Stimulated activated CD8-positive, alpha-beta memory T cell treated with anti-CD3 and anti-CD28 coated beads, Interleukin-4, amount 100 ng/mL, for 24 hours (primary cell): ENCODE measurements around the gene SEMA6C.
"Not testable (repeated sequence)": the region's sequence is repeated elsewhere in the genome, so short reads cannot be mapped to it uniquely, and the experiment has no call there.

Experiments
- DNase-seq: peaks from one replicate; pipeline ENCODE4 v3.0.0-alpha.2; 2020; ENCODE audit warnings: low read depth

The SEMA6C gene, protein sequence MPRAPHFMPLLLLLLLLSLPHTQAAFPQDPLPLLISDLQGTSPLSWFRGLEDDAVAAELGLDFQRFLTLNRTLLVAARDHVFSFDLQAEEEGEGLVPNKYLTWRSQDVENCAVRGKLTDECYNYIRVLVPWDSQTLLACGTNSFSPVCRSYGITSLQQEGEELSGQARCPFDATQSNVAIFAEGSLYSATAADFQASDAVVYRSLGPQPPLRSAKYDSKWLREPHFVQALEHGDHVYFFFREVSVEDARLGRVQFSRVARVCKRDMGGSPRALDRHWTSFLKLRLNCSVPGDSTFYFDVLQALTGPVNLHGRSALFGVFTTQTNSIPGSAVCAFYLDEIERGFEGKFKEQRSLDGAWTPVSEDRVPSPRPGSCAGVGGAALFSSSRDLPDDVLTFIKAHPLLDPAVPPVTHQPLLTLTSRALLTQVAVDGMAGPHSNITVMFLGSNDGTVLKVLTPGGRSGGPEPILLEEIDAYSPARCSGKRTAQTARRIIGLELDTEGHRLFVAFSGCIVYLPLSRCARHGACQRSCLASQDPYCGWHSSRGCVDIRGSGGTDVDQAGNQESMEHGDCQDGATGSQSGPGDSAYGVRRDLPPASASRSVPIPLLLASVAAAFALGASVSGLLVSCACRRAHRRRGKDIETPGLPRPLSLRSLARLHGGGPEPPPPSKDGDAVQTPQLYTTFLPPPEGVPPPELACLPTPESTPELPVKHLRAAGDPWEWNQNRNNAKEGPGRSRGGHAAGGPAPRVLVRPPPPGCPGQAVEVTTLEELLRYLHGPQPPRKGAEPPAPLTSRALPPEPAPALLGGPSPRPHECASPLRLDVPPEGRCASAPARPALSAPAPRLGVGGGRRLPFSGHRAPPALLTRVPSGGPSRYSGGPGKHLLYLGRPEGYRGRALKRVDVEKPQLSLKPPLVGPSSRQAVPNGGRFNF

DNA sequence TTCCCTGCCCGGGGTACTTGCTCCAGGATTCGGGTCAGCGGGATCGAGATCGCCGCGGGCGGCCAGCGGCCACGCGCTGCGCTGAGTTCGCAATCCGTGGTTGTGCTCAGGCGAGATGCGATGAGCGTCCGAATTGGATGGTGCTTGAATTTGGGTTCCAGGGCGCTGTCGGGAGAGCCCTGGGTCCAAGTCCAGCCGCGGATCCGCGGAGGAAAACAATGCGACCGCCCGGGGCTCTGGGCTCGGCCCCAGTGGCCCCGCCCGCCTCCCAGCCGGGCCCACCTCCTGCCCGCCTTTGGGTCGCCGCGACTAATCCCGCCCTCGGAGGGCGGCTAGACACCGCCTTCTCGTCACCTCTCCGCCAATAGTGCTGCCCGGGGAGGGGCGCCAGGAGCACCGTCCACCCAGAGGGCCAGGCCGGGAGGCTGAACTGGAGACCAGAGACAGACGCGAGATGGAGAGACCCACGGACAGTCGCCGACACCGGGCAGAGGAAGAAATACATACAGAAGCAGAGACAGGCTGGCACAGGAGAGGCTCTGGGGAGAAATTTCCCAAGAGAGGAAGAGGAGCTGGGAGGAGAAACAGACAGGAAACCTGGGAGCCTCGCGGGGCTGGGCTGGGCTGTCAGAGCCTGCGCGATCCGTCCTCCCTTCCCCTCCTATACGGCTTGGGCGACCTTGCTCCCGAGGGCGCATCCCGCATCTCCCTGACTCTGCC lies at the start of gene SEMA6C:
Gene SEMA6C (minus strand): TSS at position 220 of the 720 bp plus-strand sequence. CDS start 4,010 bp downstream, outside the sequence.
- peak; percentile 85 for DNase-seq

DNA sequence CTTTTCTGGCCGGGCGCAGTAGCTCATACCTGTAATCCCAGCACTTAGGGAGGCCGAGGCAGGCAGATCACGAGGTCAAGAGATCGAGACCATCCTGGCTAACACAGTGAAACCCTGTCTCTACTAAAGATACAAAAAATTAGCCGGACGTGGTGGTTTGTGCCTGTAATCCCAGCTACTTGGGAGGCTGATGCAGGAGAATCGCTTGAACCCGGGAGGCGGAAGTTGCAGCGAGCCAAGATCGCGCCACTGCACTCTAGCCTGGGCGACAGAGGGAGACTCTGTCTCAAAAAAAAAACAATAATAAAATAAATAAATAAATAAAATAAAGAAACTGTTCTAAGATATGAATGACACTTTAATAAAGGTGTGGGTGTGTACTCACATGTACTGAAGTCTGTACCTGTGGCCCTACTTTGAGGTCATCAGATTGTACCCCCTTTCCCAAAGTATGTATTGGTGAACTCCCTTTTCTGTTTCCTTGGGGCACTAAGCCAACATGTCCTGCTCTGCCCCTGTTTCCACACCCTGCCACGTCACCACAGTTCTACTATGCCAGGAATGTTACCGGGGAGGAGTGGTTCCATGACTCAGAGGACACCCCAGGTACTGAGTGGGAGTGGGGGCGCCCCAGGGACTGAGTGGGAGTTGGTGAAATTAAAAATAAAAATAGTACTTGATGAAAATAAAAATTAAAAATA lies 48.6 kb upstream of the SEMA6C start:
- DNase-seq = not testable (repeated sequence)

DNA sequence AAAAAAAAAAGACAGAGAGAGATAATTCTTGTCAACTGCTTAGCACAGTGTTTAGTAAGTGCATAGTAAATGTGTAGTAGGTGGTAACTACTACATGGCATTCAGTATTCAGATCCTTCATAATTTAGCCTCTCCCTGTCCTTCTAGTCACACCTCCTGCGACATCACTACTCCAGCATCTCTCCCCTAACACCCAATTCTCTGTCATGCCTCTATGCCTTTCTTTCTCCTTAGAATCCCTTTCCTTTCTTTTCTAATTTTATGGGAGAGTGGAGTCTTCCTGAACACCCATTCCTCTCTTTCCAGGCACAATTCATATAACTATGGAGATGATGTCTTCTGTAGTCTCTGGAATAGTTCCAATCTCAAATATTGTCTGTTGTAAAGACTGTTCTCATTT lies 47.4 kb upstream of the SEMA6C start:
- no peak for DNase-seq

DNA sequence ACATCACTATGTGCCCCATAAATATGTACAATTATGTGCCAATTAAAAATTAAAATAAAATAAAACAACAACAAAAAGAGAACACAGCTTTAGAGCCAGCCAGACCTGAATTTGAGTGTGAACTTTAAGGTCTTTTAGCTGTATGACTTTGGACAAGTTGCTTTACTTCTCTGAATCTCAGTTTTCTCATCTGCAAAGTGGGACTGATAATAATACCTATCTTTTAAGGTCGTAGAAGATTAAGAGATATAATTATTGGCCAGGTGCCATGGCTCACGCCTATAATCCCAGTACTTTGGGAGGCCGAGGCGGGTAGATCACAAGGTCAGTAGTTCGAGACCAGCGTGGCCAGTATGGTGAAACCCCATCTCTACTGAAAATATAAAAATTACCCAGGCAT lies 46.9 kb upstream of the SEMA6C start:
- no peak for DNase-seq

DNA sequence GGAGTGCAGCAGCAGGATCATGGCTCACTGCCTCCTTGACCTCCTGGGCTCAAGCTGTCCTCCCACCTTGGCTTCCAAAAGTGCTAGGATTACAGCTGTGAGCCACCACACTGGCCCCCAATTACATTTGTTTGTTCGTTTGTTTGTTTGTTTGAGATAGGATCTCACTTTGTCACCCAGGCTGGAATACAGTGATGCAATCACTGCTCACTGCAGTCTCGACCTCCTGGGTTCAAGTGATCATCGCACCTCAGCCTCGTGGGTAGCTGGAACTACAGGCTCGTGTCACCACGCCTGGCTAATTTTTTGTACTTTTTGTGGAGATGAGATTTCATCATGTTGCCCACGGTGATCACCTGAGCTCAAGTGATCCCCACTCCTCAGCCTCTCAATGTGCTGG lies 45.6 kb upstream of the SEMA6C start:
- DNase-seq = no peak

DNA sequence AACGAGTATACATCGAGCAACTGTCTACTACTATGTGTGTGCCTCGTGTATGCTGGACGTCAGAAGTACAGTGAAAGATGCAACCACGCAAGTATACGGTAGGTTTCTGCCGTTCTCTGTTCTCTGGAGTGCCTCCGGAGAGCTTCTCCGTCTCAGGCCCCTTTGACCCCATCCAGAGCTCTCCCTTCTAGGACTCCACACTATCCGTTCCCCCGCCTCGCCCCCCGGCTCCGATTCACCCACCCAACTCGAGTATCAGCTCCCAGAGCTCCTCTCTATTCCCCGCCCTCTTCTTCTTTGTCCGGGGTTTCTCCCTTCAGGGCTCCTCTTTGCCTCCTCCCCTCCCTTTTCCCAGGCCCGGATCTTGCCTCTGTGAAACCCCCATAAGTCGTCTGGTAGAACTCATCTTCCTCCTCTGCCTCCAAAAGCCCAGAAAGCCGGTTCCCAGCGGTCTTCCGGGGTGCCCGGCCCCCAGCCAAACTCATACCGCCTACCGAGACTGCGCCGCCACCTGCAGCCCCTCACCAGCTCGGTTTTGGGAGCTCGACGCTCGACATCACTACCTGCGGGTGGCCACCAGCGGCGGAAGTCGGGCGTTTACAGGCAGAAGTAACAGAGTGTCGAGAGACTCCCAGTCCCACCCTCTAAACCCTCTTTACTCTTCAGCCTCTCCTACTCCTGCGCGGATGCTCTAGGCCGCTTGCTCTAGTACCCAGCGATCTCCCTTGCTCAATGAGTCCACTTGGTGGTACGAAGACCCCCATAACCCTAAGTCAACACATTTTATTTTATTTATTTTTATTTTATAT lies 43.4 kb upstream of the SEMA6C start, which contains the start of gene VPS72:
Gene VPS72 (minus strand): TSS at position 561 of the 809 bp plus-strand sequence. CDS start 76 bp downstream, at position 485.
- DNase-seq = peak; percentile 79

DNA sequence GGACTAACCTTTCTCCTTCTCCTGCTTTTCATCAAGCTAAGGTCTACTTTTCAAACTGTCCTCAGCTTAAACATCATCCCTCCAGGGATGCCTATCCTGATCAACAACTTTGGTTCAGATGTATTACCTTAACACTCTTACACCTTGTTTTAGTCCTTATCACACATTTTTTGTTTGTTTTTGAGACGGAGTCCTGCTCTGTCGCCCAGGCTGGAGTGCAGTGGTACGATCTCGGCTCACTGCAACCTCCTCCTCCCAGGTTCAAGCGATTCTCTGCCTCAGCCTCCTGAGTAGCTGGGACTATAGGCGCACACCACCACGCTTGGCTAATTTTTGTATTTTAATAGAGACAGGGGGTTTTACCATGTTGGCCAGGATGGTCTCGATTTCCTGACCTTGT lies 42.2 kb upstream of the SEMA6C start:
- not testable (repeated sequence) for DNase-seq

DNA sequence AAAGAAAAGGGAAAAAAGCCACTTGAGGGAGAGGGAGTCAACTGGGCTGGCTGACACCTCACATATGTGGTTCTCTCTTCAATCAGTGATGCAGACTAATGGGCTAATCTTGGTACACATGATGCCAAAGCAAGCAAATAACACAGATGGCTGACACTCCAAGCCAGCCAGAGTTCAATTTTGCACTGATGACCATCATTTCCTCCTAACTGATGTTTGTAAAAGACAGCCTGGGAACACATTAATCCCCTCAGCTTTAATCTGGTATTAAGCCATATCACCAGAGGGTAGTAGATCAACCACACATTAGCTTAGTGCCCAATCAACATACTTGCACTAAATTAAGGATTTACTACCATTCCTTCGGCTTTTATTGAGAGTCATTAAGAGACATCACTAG lies 40.8 kb upstream of the SEMA6C start:
- no peak for DNase-seq

DNA sequence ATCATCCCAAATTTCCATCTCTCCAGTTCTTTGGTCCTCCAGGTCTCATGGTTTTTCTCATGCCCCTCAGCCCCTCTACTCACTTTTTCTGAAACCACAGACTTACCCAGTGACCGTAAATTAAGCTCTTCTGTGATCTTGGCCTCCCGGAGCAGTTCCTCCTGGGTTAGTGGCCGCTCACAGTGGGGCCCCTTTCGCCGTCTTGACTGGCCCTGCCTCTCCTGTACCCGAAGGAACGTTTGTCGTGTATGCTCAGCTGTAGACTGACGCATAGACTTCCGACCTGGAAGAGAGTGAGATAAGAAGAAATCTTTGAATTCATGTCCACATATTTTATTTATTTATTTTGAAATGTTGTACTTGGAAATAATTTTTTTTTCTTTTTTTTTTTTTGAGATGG lies 37.8 kb upstream of the SEMA6C start:
- DNase-seq = no peak

DNA sequence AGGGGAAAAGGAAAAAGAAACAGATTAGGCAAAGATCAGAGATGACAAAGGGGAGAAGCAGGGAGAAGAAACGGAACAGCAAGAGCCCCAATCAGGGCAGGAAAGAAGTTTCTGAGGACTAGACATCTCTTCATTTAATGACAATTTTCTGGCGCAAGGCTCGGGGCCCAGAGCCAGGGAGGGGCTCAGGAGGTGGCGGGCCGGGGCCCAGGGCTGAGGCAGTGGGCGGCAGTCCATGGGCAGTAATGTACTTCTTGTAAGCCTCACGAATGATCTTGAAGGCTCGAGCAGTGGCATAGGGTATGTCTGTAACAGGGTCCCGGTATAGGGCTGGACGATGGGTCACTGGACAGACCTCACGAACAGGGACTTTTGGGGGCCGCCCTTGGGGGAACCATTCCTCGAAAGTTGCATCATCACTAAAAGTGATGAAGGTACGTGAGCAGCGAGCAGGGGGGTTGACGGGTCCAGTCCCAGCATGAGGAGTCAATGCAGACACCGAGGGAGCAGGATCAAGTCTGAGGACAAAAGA lies 30.1 kb upstream of the SEMA6C start:
- DNase-seq = no peak

DNA sequence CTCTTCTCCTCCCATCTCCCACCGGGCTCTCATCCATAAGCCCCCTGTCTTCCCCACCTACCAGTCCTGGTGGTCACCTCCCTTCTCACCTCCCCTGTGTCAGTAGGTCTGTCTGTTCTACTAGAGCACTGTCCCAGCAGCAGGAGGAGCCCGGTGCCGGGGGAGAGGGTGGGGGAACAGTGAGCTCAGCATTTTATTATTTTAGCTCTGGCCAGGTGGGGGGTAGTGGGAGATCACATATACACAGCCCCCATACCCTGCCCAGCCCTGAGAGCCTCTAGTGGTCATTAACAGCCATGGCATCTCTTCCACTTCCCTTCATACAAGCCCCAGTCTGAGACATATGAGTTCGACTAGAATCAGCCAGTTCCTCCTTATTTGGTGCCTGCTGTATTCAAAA lies 29.4 kb upstream of the SEMA6C start, which contains the start of gene TMOD4:
Gene TMOD4 (minus strand): TSS at position 119 of the 400 bp plus-strand sequence. CDS start 1,106 bp downstream, outside the sequence.
- DNase-seq = no peak

DNA sequence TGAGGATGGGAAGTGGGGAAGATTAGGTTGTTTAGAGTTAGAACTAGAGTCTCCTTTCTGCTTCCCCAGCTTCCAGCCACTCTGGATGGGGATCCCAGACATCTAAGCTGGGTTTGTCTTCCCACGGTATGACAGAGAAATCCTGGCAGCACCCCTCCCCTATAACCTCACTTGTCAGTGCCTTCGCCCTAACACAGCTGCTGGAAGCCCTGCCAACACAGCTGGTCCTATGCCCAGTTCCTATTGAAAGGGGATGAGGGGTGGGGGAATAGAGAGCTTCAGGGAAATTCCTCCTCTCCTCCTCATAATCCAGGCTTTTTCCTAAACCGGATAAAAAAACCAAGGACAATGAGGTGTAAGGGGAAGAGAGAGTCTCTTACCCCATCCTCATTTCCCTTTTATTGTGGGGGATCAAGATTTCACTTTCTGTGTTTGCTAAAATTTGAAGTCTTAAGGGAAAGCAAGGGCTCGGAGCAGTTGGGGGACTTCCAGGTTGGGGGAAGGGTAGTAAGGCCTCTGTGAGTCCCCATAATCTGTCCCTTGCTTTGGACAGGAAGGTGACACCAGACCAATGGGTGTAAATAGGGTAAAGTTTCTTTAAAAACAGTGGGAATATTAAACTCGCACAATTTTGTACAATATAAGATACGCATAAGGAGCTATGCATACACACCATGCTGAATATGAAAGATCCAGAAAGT lies 28.8 kb upstream of the SEMA6C start:
- no peak for DNase-seq

DNA sequence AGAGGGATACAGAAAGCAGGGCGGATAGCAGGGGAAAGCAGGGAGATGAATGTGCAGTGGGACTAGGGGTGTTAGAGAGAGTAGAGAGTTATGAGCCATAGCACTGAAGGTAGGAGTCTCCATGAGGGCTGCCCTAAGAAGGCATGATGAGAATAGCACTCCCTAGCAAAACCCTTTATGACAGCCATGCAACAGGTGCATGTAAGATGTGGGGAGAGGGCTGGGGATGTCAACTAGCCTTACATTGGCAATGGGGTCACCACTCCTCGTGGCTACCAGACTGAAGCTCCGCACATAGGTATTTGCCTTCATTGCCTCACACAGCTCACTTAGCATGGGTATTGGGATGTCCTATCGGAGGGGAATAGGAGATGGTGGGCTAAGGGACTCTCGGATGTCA lies 24.8 kb upstream of the SEMA6C start:
- DNase-seq = no peak

DNA sequence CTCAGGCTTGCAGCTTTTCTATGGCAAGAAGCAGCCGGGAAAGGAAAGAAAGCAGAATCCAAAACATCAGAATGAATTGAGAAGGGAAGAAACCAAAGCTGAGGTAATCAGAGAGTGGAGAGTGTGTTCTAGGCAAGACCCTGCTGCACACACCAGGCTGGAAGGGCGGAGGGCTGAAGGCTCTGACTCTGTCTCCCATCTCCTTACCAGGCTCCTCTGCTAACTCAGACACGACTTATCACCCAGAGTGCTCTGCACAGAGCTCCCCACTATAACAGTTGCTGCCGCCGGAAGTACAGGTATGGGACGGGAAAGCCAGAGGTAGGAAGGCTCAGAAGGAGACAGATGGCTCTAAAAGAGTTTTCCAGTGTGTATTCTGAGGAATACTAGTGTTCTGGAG lies 20.7 kb upstream of the SEMA6C start:
- no peak for DNase-seq

DNA sequence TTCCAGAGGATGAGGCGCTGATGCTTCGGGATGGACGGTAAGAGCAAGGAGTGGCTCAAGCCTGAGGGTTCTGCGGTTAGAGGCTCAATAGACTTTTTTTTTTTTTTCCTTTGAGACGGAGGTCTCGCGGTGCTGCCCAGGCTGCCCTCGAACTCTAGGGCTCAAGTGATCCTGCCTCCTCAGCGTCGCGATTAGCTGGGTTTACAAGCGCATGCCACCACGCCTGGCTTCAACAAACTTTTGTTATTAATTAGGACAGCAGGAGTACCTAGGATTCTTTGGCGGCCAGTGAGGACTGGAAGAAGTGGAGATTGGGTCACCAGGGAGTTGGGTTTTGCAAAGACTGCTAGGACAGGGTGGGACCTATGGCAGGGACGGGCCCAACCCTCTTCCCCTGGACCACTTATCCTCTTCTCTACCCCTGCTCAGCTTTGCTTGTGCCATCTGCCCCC lies 20.1 kb upstream of the SEMA6C start:
- no peak for DNase-seq

DNA sequence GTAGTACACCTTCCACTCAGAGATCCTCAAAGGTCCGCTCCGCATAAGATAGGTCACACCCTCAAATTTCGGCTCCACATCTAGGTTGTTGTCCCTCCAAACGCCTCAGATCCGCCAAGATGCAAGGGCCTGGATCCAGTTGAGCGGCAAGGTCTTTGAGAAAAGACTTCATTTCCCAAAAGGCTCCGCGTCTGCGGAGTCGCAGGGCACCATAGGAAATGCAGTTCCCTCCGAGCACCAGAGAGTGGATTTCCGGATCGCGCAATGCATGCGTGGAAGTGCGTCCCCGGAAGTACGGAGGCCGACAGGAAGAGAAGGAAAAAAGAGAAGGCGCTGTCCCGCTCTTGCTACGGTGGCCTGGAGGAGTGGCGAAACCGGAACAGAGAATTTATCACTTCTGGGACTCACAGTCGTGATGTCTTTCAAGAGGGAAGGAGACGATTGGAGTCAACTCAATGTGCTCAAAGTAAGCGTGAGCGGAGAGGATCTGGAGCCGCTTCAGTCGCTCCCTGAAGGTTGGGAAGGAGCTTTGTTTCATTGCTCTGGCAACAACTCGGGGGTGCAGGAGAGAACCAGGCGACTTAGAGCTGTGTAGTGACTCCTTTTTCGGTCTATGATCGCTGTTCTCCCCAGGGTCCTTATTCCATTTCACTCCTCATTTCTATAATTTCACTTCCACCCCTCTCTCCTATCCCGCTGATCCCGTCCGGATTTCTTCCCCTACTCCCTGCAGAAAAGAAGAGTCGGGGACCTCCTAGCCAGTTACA lies 19.5 kb upstream of the SEMA6C start, which contains the start of the genes LYSMD1 and SCNM1:
Gene LYSMD1 (minus strand): TSS at position 165 of the 767 bp plus-strand sequence. CDS start 644 bp downstream, outside the sequence.
Gene SCNM1 (plus strand): TSS at position 407 of the 767 bp plus-strand sequence. CDS start 9 bp downstream, at position 416.
- peak; percentile 88 for DNase-seq

DNA sequence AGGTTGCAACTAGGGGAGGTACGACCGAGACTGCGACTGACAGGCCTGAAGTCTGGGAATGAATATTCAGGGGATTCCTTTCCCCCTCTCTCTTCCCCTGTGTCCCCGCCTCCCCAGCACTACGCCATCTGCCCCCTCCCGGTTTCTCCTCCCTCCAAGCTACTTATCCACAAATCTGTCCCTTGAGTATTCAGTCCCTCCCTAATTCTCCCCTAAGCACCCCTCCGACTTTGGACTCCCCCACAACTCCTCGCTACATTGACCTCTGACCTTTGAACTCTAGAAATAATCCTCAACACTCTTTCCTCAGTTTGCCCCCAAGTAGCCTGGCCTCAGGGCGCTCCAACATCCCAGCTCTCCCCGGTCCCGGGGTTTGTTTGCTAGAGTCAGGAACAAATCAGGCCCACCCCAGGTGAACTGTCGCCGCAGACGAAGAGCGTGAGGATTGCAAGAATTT lies 18.9 kb upstream of the SEMA6C start:
- DNase-seq = no peak

DNA sequence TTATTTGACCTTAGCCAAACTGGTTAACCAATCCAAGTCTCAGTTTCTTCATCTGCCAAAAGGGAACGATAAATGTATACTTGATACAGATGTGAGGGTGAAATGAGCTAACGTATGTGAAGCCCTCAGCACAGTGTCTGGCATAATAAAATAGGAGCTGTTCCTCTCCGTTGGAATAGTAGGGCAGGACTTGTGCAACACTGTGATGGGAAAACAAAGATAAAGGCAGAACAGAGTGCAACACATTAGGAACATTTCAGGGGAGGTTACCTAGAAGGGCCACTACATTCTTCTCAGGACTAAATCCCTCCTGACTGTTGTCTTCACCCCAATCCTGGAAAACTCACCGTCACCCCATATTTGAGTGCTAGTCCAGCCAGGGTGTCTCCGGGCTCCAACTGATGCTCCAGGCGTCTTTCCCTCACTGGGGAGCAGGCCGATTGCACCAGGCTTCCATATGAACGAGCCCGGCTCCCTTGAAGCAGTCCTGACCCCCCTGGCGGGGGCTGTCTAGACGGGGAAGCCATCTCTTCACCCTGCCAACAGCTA lies 18.4 kb upstream of the SEMA6C start:
- no peak for DNase-seq
